ENCODE results near the gene KMT2D.

The KMT2D gene, protein sequence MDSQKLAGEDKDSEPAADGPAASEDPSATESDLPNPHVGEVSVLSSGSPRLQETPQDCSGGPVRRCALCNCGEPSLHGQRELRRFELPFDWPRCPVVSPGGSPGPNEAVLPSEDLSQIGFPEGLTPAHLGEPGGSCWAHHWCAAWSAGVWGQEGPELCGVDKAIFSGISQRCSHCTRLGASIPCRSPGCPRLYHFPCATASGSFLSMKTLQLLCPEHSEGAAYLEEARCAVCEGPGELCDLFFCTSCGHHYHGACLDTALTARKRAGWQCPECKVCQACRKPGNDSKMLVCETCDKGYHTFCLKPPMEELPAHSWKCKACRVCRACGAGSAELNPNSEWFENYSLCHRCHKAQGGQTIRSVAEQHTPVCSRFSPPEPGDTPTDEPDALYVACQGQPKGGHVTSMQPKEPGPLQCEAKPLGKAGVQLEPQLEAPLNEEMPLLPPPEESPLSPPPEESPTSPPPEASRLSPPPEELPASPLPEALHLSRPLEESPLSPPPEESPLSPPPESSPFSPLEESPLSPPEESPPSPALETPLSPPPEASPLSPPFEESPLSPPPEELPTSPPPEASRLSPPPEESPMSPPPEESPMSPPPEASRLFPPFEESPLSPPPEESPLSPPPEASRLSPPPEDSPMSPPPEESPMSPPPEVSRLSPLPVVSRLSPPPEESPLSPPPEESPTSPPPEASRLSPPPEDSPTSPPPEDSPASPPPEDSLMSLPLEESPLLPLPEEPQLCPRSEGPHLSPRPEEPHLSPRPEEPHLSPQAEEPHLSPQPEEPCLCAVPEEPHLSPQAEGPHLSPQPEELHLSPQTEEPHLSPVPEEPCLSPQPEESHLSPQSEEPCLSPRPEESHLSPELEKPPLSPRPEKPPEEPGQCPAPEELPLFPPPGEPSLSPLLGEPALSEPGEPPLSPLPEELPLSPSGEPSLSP (N-terminal part only)

DNA sequence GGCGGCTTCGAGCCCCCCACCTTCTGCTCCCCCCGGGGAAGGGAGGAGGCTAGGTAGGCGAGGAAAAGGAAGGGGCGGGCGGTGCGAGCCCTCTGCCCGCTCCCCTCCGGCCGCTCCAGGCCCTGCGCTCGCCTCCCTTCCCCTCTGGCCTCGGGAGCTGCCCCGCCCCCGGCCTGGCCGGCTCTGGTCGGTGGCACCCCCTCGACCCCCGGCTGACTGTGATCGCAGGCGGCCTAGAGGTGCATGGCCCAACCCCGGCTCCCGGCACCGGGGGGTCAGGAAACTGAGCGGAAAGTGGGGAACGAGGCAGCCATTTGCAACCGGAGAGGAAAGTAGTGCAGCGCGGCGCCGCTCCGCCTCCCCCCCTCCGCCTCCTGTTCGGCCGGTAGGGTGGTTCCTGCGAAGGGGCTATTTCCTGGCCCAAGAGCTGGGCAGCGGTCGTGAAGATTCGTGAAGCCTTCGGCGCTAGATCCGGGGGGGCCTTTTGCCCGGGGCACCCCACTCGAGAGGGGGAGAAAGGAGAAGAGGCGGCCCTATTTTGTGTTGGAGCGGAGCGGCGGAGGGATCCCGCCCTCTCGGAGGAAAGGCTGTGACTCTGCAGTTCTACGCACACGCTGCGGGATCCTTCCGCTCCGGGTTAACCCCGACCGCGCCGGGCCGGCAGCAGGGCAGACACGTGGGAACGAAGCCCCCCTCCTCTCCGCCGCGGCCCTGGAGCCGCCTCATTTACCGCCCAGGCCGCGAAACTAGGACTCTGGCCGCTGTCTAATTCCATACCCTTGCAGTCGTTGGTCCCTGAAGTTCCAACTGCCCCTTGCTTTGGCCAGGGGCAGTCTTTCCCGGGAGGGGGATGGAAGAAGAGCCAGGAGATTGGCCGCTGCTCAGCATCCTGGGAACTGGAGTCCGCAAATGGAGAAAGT, at the start of gene KMT2D:
TSS of gene KMT2D (minus strand) at position 558 of the 920 bp plus-strand sequence. CDS start 5,470 bp downstream, outside the sequence.
- DNase-seq (ENCODE audit: low read depth, low spot score): peak; percentile 85

DNA sequence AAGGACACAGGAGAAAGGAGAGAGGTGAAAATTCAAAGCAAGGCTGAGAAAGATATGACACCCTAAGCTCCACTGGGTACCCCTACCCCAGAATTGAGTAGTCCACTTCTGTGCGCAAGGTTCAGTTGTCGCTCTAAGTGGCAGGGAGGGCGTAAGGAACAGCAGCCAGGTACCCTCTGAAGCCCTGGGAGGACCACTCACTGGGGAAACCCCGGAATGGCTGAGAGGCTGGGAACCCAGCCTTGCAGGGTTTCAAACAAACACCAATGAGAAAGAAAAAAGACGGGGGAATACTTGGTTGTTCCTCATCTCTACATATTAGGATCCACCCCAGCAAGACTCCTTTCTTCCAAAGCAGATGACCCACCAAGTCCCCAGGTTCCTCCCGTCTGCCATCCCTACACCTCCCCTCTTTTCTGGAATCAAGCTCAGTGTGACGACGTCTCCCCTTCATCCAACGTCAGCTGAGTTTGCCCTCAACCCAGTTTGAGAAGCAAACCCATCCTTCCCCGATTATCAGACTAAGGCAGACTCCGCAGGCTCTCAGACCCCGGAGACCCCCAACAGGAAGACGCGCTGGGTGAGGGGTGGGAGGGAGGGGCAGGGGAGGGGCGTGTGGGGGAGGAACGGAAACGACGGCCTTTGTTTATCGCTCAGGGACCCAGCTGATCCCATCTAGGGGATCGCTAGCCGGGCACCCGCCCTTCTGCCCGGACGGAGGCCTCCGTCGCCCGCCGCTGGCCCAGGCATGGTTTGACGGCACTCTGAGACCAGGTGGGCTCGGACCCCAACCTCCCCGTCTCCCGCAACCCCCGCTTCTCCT, 49.3 kb upstream of the KMT2D start:
- no peak for DNase-seq (ENCODE audit: low read depth, low spot score)

DNA sequence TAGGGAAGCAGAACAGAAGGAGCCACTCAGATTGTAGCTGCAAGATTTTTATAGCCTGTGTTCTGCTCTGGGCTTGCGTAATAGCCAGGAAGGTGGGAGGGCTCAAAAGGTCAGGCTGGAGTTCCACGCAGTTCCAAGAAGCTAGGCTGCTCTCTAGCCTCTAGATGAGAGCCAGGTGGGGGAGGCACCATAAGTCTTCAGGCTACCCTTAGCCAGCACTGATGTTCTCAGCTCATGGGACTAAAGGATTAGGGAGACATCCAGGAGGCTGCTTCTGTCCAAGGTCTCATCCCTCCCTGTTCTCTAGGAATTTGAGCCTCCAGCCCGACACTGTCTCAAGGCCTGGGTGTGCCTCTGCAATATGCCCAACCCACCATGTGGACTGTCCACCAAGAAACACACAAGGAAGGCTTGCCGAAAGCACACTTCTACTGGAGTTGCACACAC, 48.4 kb upstream of the KMT2D start:
- no peak for DNase-seq (ENCODE audit: low read depth, low spot score)

DNA sequence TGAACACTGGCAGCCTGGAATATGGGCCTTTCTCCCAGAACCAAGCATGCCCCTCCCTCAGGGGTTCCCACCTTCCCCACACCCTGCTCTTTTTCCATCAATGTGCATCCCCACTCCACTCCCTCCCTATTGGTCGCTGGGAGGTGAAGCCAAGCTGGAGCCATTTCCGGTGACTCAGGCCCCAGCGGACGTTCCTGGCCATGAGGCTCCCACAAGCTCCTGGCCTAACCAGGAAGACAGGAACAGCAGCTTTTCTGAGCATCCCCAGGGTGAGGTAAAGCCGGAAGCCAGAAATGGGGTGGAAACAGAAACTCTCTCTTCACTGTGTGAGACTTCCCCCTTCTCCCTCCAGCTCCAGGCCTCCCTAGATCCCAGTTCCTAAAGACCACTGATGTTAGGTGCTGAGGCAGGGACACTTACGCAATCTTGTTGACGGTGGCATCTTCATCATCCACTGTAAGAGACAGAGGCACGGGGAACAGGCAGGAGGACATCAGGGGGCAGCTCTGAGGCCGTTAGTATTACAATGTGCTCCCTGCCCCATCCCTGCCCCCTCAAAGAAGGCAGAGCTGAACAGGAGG, 45.0 kb upstream of the KMT2D start:
- no peak for DNase-seq (ENCODE audit: low read depth, low spot score)

DNA sequence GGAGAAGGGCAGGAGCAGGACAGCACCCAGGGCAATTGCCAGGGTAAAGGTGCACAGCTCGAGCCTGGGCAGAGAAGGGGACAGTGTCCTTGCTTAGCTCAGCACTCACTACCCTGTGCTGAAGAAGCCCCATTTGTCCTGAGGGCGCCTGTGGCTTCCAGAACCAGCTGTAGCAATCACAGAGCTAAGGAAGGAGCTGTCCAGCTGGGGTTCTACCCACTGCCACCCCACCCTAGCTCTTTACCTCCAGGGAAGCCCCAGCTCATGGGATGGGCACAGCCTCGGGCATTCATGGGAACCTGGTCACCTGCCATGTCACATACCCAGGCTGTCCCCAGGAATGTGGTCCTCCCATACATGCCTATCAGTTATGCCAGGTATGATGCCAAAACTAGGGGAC, 44.2 kb upstream of the KMT2D start:
- no peak for DNase-seq (ENCODE audit: low read depth, low spot score)

DNA sequence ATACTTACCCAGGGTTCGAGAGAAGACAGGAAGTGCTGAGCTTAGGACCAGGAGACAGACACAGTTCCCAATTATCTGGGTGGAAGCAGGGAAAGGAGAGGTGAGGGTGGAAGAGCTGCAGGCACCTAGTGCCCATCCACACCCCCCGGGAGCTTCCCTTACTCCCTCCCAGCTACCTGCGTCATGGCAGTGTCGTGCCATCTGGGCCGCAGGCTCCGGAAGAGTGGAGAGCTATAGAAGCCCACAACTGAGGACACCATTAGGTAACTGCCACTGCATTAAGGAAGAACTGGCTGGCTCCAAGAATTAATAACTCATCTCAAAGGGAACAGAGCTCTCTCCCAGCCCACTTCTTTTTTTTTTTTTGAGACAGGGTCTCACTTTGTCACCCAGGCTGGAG, 39.8 kb upstream of the KMT2D start:
- no peak for DNase-seq (ENCODE audit: low read depth, low spot score)

DNA sequence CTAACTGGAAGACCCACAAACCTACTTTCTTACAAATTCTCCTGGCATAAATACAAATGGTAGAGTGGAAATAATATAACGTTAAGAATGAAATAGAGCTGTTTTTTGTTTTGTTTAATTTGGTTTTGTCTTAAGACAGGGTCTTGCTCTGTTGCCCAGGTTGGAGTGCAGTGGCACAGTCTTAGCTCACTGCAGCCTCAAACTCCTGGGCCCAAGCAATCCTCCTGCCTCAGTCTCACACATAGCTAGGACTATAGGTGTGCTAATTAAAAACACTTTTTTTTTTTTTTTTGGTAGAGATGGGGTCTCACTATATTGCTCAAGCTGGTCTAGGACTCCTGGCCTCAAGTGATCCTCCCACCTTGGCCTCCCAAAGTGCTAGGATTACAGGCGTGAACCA, 38.1 kb upstream of the KMT2D start:
- DNase-seq (ENCODE audit: low read depth, low spot score): no peak

DNA sequence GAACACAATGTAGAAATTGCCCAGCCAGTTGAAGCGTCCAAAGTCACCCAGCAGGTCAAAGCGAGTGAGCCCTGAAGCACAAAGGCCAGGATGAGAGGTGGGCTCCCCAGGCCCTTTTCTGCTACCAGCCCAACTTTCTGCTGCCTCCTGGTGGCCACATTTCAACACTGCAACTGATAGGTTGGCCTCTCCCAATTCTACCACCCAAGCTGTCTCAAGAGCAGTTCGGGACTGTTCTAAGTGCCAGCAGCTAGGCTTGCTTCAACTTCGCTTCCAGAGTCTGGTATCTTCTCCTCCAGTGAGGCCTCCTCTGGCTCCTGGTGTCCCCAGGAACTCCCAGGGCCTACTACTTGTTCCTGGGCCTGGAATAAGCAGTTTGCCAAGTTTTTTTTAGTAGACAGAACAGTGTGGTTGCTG, 37.4 kb upstream of the KMT2D start:
- no peak for DNase-seq (ENCODE audit: low read depth, low spot score)

DNA sequence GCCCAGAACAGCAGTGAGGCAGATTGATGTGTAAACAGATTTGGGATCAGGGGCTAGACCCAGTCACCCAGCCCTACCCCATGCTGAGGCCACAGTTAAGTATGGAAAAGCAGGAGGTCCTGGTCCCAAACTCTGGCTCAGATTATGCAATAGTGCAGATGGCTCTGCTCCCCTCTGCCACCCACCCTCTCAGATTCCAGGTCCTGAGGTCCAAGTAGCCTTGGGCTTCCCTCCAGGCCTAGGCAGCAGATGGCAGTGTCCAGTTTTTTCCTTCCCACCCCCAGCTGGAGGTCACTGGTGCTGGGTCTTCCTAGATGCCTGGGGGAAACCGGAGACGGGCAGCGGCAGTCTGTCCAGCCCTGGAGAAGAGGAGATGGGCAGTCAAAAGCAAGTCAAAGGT, 36.8 kb upstream of the KMT2D start:
- no peak for DNase-seq (ENCODE audit: low read depth, low spot score)

DNA sequence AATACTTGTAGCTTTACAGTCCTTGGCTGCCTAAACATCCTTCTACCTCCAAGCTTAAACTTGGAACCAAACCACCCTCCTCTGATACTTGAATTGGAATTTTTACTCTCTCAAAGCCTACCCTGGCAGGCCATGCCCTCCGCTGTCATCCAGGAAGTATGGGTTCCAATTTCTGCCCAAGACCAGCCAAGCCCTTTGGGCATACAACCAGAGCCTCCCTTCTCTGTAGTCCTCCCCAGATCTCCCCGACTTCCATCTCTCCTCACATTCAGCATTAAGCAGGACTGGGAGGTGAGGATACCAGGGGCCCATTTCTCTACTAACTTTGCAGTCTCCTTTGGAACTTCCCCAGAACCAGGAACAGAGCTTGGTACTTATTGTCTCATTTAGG, 34.4 kb upstream of the KMT2D start:
- no peak for DNase-seq (ENCODE audit: low read depth, low spot score)

DNA sequence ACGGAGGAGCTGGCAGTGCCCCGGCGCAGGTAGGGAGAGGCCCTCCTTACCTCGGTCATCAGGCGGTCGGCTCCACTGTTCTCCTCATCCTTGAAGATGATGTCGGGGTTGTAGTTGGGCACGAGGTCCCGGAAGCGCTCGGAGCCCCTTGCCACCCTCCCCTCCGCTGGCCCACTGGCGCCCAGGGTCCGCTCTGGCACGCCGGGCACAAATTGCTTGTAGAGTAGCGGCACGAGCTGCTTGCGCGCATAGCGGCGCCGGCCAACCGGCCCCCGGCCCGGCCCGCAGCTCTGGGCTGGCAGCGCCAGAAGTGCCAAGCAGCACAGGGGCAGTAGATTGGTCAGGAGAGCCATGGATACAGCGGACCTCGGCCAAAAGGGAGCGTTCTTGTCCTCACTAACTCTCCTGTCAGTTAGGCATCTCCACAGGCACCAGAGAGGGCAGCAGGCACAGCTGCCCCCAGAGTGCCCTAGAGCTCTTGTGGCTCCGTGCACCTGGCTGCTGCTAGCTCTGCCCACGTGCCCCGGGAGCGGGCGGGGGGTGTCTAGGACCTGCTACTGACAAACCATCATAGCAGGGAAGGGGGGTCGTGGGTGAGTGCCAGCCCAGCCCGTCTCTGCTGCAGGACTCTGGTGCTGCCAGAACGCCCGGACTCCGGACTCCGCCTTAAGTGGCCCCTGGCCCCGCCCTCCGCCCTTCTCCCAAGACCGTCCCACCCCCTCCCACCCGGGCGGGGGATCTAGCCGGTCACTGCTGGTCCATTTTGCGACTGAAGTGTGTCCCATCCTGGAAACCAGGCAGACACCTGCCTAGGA, 33.8 kb upstream of the KMT2D start, which contains the start of gene DHH:
TSS of gene DHH (minus strand) at position 642 of the 815 bp plus-strand sequence. CDS start at position 353, 289 bp downstream.
- no peak for DNase-seq (ENCODE audit: low read depth, low spot score)

DNA sequence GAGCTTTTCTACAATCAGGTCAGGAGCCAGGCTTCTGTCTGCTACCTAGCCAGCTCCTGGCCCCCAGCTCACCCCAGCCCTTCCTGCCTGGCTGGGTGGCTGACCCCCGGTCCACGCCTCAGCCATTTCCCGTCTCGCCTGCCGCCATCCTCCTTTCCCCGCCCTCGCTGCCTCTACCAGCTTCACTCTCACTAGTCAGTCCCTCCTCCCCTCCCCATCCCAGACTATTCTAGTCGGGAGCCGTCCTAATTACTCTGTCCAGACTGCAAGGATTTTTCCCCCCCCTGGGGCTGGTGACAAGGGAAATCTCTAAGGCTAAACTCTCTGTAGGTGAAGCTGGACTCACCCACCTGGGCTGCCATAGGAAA, 33.2 kb upstream of the KMT2D start:
- no peak for DNase-seq (ENCODE audit: low read depth, low spot score)

DNA sequence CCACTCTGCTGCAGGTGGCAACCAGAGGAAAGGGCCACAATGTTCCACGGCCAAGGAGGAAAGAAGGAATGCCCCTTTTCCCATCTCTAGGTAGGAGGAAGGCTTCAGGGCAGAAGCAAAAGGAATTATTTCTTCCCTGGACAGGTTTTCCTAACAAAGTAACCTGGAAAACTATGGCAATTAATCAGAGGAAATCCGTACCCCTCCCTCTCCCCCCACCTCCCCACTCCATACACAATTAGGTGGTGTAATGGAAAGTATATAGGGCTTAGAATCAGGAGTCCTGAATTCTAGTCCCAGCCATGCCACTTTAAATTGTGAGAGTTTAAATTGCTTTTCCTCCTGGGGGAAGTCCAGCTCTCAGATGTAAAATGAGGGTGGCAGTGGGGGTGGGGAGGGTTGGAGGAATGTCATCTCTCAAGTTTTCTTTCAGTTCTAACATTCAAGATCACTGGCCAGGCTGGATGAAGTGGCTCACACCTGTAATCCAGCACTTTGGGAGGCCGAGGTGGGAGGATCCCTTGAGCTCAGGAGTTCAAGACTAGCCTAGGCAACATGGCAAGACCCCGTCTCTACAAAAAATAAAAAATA, 32.3 kb upstream of the KMT2D start:
- no peak for DNase-seq (ENCODE audit: low read depth, low spot score)

DNA sequence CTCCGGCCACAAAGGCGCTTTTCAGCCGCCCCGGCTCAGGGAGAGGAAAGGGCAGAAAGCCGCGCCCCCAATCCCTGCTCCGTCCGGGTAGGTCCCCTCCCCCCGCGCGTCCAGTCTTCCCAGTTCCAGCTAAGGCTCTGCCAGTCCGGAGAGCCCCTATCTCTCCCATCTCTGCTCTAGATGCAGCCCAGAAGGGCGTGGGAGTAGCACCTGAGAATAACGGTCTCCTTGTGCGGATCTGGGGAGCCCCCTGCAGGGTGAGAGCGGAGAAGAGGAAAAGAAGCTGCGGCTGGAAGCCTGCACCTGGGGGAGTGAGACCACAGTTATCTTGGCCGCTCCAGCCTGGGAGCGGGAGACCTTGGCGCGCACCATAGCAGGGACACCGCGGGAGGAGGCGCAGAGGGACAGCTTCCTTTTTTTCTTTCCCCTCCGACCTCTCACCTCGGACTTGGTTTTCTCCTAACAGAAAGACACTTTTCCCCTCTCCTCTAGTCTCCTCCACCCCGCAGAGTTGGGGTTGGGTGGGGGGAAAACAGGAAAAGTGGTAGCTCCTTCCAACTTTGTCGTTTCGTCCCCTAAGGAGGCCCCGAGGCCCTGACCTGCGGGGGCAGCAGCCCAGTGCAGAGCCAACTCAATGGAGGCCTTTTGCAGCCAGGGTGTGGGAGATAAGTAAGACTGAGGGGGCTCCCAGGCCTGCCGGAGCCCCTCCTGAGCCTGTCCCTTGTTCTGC, 31.7 kb upstream of the KMT2D start:
- DNase-seq (ENCODE audit: low read depth, low spot score): no peak

DNA sequence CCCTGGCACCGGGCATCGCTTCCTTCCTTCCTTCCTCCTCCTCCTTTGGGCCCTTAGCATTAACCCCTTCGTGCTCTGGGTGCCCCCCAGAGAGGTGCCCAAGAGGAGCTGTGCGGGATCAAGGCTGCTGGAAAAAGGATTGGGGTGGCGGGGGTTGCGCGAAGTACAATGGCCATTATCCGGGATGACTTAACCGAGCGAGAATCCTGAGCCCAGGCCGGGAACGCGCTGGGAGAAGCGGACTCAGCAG, 31.2 kb upstream of the KMT2D start:
- DNase-seq (ENCODE audit: low read depth, low spot score): no peak

DNA sequence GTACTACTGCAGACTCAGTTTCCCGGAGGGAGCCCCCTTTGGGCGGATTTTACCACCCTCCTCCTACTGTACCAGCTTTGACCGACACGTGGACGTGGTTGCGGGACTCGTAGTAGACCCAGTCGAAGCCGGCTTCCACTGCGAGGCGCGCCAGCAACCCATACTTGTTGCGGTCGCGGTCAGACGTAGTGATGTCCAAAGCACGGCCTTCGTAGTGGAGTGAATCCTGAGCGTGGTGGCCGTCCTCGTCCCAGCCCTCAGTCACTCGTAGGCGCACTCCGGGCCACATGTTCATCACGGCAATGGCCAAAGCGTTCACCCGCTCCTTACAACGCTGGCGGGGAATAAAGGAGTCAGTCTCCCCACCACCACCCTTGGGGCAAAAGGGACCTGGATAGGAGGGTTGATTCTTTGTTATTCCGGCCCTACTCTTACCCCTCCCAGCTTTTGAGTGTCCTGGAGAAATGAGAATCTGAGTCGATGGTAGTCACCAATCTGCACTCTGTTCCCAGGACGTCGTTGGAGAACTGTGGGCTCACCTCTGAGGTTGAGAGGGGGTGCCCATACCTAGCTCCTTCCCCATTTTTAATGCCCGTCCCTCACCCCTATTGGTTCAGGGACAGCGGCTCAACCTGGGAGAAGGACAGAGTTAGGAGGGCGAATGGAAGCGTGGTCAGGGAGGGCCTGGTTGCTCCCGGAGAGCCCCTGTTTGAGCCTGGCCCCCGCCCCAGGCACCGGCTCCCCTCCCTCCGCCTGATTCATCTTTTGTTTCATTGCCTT, 30.7 kb upstream of the KMT2D start:
- no peak for DNase-seq (ENCODE audit: low read depth, low spot score)

DNA sequence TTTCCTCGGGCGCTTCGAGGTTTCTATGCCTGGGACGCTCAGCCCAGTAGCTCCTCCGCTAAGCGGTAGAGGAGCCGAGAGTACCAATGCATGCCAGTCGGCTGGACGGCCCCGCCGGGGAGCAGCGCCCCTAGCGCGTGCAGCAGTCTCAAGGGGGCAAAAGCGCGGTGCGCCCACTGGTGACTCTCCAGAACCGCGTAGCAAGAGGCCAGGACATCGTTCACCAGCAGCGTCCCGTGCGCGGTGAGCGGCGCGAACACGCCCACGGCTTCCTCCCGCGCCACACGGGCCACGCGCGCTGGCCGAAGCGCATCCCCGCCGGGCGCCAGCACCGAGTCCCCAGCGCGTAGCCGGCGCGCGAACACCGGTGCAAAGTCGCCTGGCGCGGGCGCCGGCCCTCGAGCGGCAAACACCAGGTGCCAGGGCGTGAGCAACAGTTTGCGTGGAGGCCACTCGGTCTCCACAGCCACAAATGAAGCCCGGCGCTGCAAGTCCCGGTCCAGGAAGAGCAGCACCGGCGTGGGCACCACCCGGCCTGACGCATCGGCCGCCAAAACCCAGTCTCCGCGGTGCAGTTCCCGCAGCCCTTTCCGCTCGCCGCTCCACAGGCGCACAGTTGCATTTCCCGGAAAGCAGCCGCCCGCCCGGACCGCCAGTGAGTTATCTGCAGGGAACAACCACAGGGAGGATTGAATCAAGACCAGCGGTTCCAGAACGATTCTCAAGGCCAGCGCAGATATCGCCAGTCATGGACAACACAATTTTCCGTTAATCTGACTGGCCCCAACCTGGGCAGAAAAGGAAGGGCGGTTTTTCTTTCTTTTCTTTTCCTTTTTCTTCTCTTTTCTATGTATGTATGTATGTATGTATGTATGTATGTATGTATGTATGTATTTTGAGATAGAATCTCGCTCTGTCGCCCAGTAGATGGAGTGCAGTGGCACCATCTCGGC, 29.5 kb upstream of the KMT2D start:
- no peak for DNase-seq (ENCODE audit: low read depth, low spot score)

All from smooth muscle cell of the brain vasculature (primary cell).